ENCODE data around the gene MLX. TPM values are rescaled to one million over a fixed set of nuclear protein-coding genes. Genes with fewer than 3 reads are reported as not detected.
"Not testable (repeated sequence)": the region's sequence is repeated elsewhere in the genome, so short reads cannot be mapped to it uniquely, and the experiment has no call there.

Gene MLX
- total RNA-seq, 1 donor from 2014 or later, result 59.7 TPM

- H3K4me3 Mint-ChIP-seq, result no peak overlapping the region
- no peak for DNase-seq
- H3K27me3 Mint-ChIP-seq, result no peaks in the 10 kb centered on the region
- H3K36me3 Mint-ChIP-seq (ENCODE audit: low read depth), result peaks cover 28% of the 10 kb centered on the region
- ChIA-PET POLR2A (interaction anchor here (1.0 kb wide), 1 partner anchor 10 kb away, joined by 4 read pairs; no protein-coding TSS in a partner anchor), CTCF (no interaction called here)
- no peak for TF ChIP-seq CTCF (IDR thresholded peaks at IDR 0.05)
- ATAC-seq (ENCODE audit: low read depth), result no peak
- H3K9me3 Mint-ChIP-seq, result no peaks in the 10 kb centered on the region
- H3K4me1 Mint-ChIP-seq, result peaks cover 9% of the 10 kb centered on the region
- no peak overlapping the region for H3K27ac Mint-ChIP-seq
- intact Hi-C loops (cut with micrococcal nuclease), result no loop called here
Observed at GRCh38 chr17:42544874-42545283, 22.0 kb upstream of the MLX start.

DNA sequence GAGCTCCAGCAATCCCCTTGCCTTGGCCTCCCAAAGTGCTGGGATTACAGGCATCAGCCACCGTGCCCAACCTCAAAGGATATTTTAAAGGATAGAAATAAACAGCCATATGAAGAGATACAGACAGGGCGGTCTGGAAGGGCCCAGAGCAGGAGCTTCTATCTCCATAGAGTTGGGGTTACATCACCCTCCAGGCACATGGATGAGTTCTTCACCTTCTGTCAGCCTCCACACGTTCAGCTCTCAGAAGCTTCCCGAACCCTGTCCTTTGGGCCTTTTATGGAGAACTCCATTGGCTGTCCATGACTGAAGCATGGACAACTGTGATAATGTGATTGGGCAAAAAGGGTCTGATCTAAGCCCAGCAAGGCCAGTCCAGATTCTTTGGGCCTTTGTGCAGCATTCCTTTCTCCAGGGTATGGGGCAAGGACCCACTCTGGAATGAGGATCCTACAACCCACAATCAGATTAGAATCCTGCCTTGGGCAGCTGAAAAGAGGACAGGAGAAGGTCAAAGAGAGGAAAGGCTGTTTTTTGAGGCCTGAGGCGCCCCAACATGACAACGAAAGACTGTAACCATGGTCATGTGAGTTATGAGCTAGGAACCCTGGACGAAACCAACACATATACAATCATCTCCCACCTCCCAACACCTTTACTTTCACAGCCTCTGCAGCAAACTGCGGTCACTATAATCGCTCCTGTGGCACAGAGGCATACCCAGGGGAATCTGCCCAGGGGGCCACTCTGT is 21.0 kb upstream of the MLX start:
- H3K4me1 Mint-ChIP-seq; H3K4me3 Mint-ChIP-seq; DNase-seq; ATAC-seq (ENCODE audit: low read depth); H3K27ac Mint-ChIP-seq; H3K27me3 Mint-ChIP-seq; CTCF ChIA-PET; H3K9me3 Mint-ChIP-seq; intact Hi-C loops (cut with micrococcal nuclease): not testable (repeated sequence)
- H3K36me3 Mint-ChIP-seq (ENCODE audit: low read depth), result peaks cover 26% of the 10 kb centered on the region
- POLR2A ChIA-PET, result interaction anchor here (1.4 kb wide), 1 partner anchor 8 kb away, joined by 3 read pairs; no protein-coding TSS in a partner anchor

- intact Hi-C loops (cut with micrococcal nuclease), result no loop called here
- Mint-ChIP-seq H3K36me3 (ENCODE audit: low read depth) (peaks cover 19% of the 10 kb centered on the region), H3K9me3 (no peaks in the 10 kb centered on the region), H3K27me3 (no peaks in the 10 kb centered on the region), H3K4me1 (peaks cover 10% of the 10 kb centered on the region), H3K27ac (no peak overlapping the region), H3K4me3 (no peak overlapping the region)
- DNase-seq (no peak), ATAC-seq (ENCODE audit: low read depth) (no peak)
- ChIA-PET CTCF (interaction anchor here (1.9 to 2.0 kb wide), 2 partner anchors 11 to 216 kb away, joined by 5 to 9 read pairs; partner anchors contain the start of gene NAGLU), POLR2A (interaction anchor here (2.6 kb wide), 1 partner anchor 10 kb away, joined by 18 read pairs; the partner anchor contains the start of gene NAGLU)
- TF ChIP-seq CTCF (IDR thresholded peaks at IDR 0.05), result no peak
Observed at GRCh38 chr17:42547001-42547461, 19.9 kb upstream of the MLX start.

DNA sequence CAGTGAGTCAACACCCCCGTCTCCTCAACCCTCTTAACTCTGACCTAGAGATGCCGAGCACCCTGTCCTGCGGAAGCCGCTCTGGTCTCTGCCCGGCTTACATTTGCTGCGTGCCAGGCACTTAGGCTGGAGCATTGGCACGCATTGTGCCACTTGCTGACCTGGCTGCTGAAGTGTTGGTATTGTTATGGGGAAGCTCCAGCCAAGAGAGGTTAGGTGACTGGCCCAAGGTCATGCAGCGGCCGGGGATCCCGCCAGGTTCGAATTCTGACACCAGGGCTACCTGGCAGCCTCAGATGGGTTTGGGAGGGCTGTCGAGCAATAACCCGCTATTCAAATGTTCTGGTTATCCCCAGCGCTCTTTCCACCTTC is 19.2 kb upstream of the MLX start:
- intact Hi-C loops (cut with micrococcal nuclease), result no loop called here
- H3K27ac Mint-ChIP-seq, result no peak overlapping the region
- POLR2A ChIA-PET, result interaction anchor here (0.6 to 2.6 kb wide), 9 partner anchors 10 to 618 kb away, joined by 3 to 23 read pairs (median 6); partner anchors contain the start of genes BECN1, MLX, NAGLU and PSMC3IP

More for the DNA sequence above, 19.2 kb upstream of the MLX start:
- ATAC-seq (ENCODE audit: low read depth) (no peak), DNase-seq (no peak)
- Mint-ChIP-seq H3K4me3 (no peak overlapping the region), H3K9me3 (no peaks in the 10 kb centered on the region), H3K27me3 (no peaks in the 10 kb centered on the region), H3K36me3 (ENCODE audit: low read depth) (peaks cover 19% of the 10 kb centered on the region), H3K4me1 (peaks cover 12% of the 10 kb centered on the region)
- CTCF ChIA-PET, result interaction anchor here (1.0 to 2.0 kb wide), 8 partner anchors 11 to 216 kb away, joined by 3 to 19 read pairs (median 4); partner anchors contain the start of genes NAGLU and PSMC3IP
- no peak for TF ChIP-seq CTCF (IDR thresholded peaks at IDR 0.05)
